GM18520 (cell line): ENCODE measurements around the gene CST9.

ENCODE experiments used
- ATAC-seq: cut with Tn5 transposase; IDR thresholded peaks from one replicate; pipeline ENCODE4 v1.9.1; 2021; ENCODE audit not compliant: unreplicated experiment

Gene CST9

GRCh38 chr20:23554401-23554800 is 51.3 kb downstream of the CST9 start:
- no peak for ATAC-seq
